Karpas-422 (cell line): ENCODE data around the gene NLGN1. TPM values are rescaled to one million over a fixed set of nuclear protein-coding genes. Genes with fewer than 3 reads are reported as not detected.

Experiments
- DNase-seq: peaks from one replicate; pipeline ENCODE4 v3.0.0-alpha.2; 2015
- H2AFZ ChIP-seq: fragments of 200-600 bp; sonication (generic); 2 replicates; pipeline ENCODE4 v1.6.1; 2014; ENCODE audit warnings: antibody characterized with exemption, low read length, mixed read lengths
- H3K27ac ChIP-seq: fragments of 200-600 bp; sonication (generic); 2 replicates; pipeline ENCODE4 v1.5.1; 2014; ENCODE audit warnings: mild to moderate bottlenecking, low read length, moderate library complexity
- H3K27me3 ChIP-seq: fragments of 200-600 bp; sonication (generic); 2 replicates; pipeline ENCODE4 v1.6.1; 2014; ENCODE audit warnings: low read length, mixed read lengths
- H3K36me3 ChIP-seq: fragments of 200-600 bp; sonication (generic); 2 replicates; pipeline ENCODE4 v1.6.1; 2014; ENCODE audit warnings: low read length, mixed read lengths; ENCODE audit not compliant: insufficient read depth
- H3K4me1 ChIP-seq: fragments of 200-600 bp; sonication (generic); 2 replicates; pipeline ENCODE4 v1.6.1; 2014; ENCODE audit warnings: mild to moderate bottlenecking, low read length, mixed read lengths
- H3K4me2 ChIP-seq: fragments of 200-600 bp; sonication (generic); 2 replicates; pipeline ENCODE4 v1.6.1; 2014; ENCODE audit warnings: low read length, low read depth, mild to moderate bottlenecking; ENCODE audit not compliant: poor library complexity, severe bottlenecking
- H3K4me3 ChIP-seq: fragments of 200-600 bp; sonication (generic); 2 replicates; pipeline ENCODE4 v1.5.1; 2014; ENCODE audit warnings: mild to moderate bottlenecking, antibody characterized with exemption, low read length, mixed read lengths
- H3K79me2 ChIP-seq: fragments of 200-600 bp; sonication (generic); 2 replicates; pipeline ENCODE4 v1.6.1; 2014; ENCODE audit warnings: mild to moderate bottlenecking, low read length, mixed read lengths
- H3K9ac ChIP-seq: fragments of 200-600 bp; sonication (generic); 2 replicates; pipeline ENCODE4 v1.6.0; 2014; ENCODE audit warnings: low read length
- H3K9me2 ChIP-seq: fragments of 200-600 bp; sonication (generic), shearing (Covaris generic); replicated peaks from 2 replicates; pipeline ENCODE4 v1.6.0; 2014; ENCODE audit warnings: mild to moderate bottlenecking, low read length, moderate library complexity; ENCODE audit not compliant: insufficient read depth
- H3K9me3 ChIP-seq: fragments of 300-700, 200-600 bp; sonication (generic); 2 replicates; pipeline ENCODE4 v1.6.1; 2014; ENCODE audit warnings: low read length, mixed read lengths
- H4K20me1 ChIP-seq: fragments of 200-600 bp; sonication (generic); 2 replicates; pipeline ENCODE4 v1.6.1; 2014; ENCODE audit warnings: mild to moderate bottlenecking, antibody characterized with exemption, low read length, low read depth; ENCODE audit not compliant: insufficient read depth
- total RNA-seq: library from RNA; depleted of rRNA; stranded (reverse); fragments of >200 nt; shearing (Covaris generic); gene quantifications from 2 replicates; pipeline ENCODE4 v1.2.3, GENCODE V29; 2014; ENCODE audit warnings: low replicate concordance

NLGN1 gene
- total RNA-seq, 1 experiment from 2014 or later: not detected

DNA sequence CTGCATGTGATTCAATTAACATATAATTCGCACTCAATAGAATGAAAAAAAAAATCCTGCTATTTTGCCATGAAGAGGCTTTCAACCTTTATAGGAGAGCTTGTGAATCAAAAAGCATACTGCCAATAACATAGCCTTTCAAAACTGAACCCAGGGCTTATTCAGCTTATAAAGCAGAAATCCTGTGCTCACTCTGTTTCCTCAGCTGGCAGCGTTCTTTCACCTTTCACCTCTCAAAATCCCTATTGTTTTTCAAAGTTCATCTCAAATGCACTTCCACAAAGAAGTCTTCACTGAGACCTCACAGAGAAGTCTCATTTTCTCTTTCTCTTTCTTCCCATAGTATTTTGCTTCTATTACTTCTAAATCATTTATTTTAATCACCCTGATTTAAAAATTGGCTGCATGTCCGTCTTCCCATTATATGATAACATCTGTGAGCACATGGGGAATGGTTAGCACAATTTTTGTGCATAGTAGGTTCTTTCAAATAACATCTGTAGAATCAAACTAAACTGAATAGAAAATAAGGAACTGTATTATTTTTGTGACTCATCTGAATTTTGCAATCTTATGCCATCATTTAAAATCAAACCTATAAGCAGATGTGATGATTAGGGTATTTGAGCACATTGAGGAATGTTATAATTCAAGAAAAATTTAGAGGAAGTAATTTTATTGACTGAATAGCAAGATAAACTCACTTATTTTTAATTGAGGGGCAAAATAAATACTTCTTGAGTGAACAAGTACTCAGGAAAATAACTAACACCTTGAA lies 373.4 kb downstream of the NLGN1 start:
- Histone ChIP-seq H3K27me3 (no peaks in the 10 kb centered on the region), H4K20me1 (no peaks in the 10 kb centered on the region), H3K9me2 (no peaks in the 10 kb centered on the region; the same call in 1 of the 2 replicates), H2AFZ (no peak overlapping the region), H3K79me2 (no peaks in the 10 kb centered on the region), H3K9ac (no peak overlapping the region), H3K36me3 (no peaks in the 10 kb centered on the region), H3K9me3 (peaks cover 21% of the 10 kb centered on the region), H3K4me2 (no peak overlapping the region), H3K4me1 (no peaks in the 10 kb centered on the region), H3K4me3 (no peak overlapping the region), H3K27ac (no peak overlapping the region)
- DNase-seq: no peak

DNA sequence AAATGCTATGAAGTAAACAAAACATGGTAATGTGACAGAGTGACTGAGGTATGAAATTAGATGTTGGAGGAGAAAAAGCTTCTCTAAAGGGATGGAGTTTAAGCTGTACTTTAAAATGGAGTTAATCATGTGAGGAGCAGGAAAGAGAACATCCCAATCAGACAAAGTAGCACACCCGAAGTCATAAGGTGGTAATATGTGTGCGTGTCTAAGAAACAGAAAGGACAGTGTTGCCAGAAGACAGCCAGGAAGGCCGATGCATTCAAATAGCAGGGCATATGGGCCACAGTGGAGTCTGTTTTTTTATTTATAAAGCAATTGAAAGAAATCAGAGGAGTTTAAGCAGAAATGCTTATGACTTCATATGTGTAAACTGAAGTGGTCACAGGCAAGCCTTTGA lies 376.3 kb downstream of the NLGN1 start:
- no peak overlapping the region for H3K9ac ChIP-seq
- H3K4me2 ChIP-seq: no peak overlapping the region
- H3K9me2 ChIP-seq: no peaks in the 10 kb centered on the region; the same call in 1 of the 2 replicates
- no peaks in the 10 kb centered on the region for H4K20me1 ChIP-seq
- H3K9me3 ChIP-seq: peaks cover 21% of the 10 kb centered on the region
- no peaks in the 10 kb centered on the region for H3K79me2 ChIP-seq
- H3K27me3 ChIP-seq: no peaks in the 10 kb centered on the region
- no peaks in the 10 kb centered on the region for H3K4me1 ChIP-seq
- no peaks in the 10 kb centered on the region for H3K36me3 ChIP-seq
- no peak for DNase-seq
- H2AFZ ChIP-seq: no peak overlapping the region
- no peak overlapping the region for H3K27ac ChIP-seq
- H3K4me3 ChIP-seq: no peak overlapping the region

DNA sequence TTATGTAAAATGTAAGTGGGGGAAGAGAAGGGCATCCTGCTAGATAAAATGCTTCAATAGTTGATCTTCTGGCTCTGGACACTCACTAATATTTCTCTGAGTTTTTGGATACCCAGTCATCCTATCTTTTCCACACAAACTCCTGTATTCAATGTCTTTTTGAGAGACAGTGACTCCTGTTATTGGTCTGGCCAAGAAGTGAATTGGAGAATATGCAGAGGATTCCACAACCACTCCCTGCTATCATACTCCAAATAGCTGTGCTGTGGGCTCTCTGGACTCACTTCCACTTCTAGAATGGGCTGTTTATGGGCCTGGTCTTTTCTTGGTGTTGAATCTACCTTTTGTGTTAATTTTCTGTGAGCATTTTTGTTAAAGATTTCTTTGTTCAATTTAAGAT lies 376.8 kb downstream of the NLGN1 start:
- H3K9me3 ChIP-seq: peaks cover 21% of the 10 kb centered on the region
- H3K36me3 ChIP-seq: no peaks in the 10 kb centered on the region
- no peaks in the 10 kb centered on the region for H3K27me3 ChIP-seq

DNA sequence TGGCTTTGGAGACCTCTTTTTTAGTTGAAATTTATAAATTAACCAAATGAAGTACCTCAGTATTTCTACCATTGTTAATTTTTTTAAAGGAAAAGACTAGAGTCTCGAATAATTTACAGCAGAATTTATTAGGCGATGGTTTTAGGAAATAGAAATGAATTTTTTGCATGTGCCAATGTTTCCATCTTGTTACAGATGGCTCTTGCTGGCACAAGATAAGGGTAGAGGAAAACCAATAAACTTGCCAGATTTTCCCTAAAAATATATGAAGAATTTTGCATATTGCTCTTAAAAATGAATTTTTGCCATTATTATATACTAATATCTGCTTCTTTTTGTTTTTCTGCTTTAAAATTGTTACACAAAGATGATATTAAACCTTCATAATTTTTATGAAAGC lies 380.7 kb downstream of the NLGN1 start:
- DNase-seq: no peak
- Histone ChIP-seq H3K79me2 (no peaks in the 10 kb centered on the region), H3K9ac (no peak overlapping the region), H3K36me3 (no peaks in the 10 kb centered on the region), H4K20me1 (no peaks in the 10 kb centered on the region), H3K27ac (no peak overlapping the region), H3K27me3 (no peaks in the 10 kb centered on the region), H3K9me3 (peaks cover 22% of the 10 kb centered on the region; the same call in 1 of the 2 replicates), H3K4me1 (no peaks in the 10 kb centered on the region), H3K4me2 (no peak overlapping the region), H3K9me2 (no peaks in the 10 kb centered on the region; the same call in 1 of the 2 replicates), H3K4me3 (no peak overlapping the region), H2AFZ (no peak overlapping the region)

More for the DNA sequence above, 376.8 kb downstream of the NLGN1 start:
- Histone ChIP-seq H3K27ac (no peak overlapping the region), H2AFZ (no peak overlapping the region), H3K4me2 (no peak overlapping the region), H4K20me1 (no peaks in the 10 kb centered on the region), H3K79me2 (no peaks in the 10 kb centered on the region), H3K9ac (no peak overlapping the region), H3K4me3 (no peak overlapping the region), H3K4me1 (no peaks in the 10 kb centered on the region), H3K9me2 (no peaks in the 10 kb centered on the region; the same call in 1 of the 2 replicates)
- DNase-seq: no peak

DNA sequence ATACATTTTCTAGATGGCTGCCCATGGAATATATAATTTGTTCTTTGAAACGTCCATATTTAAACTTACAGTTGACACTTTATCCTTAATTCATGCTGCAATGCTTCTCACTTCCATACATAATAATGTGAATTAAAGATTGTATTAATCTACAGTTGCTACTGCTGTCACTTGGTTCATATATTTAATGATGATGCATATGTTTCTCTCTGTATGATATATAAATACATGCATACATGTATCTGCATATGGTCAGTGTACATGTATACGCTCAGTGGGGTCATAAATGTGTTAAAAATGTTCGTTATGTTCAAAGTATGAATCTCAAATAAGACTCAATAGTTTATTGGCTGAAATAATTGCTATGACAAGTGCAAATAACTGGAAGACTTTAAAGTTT lies 382.5 kb downstream of the NLGN1 start:
- H3K4me3 ChIP-seq: no peak overlapping the region
- no peaks in the 10 kb centered on the region for H3K27me3 ChIP-seq
- H3K79me2 ChIP-seq: no peaks in the 10 kb centered on the region
- DNase-seq: no peak
- H3K4me1 ChIP-seq: no peaks in the 10 kb centered on the region
- no peak overlapping the region for H3K27ac ChIP-seq
- no peaks in the 10 kb centered on the region for H3K36me3 ChIP-seq
- no peaks in the 10 kb centered on the region for H3K9me2 ChIP-seq
- peaks cover 29% of the 10 kb centered on the region for H3K9me3 ChIP-seq
- no peaks in the 10 kb centered on the region for H4K20me1 ChIP-seq
- no peak overlapping the region for H3K9ac ChIP-seq
- no peak overlapping the region for H3K4me2 ChIP-seq
- no peak overlapping the region for H2AFZ ChIP-seq

DNA sequence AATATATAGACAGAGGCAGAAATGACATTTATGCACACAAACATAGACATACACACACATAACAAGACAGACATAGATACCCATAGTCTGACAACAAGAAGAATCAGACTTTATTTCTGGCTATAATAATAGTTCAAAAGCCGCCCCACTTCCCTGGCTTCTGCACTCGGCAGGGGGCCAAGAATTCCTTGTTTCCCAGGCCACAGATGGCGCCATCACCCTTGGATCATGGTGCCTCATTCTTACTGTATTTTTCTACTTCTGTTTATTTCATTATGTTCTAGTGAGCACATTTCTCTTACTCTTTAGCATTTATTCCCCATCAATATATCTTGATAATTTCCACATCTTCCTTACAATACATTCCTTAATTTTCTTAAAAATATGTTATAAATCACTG lies 387.5 kb downstream of the NLGN1 start:
- Histone ChIP-seq H3K27me3 (no peaks in the 10 kb centered on the region), H3K9ac (no peak overlapping the region), H3K9me2 (no peaks in the 10 kb centered on the region), H3K27ac (no peak overlapping the region), H3K4me3 (no peak overlapping the region), H3K79me2 (no peaks in the 10 kb centered on the region), H3K9me3 (peaks cover 15% of the 10 kb centered on the region), H2AFZ (no peak overlapping the region), H3K36me3 (no peaks in the 10 kb centered on the region), H3K4me1 (no peaks in the 10 kb centered on the region), H3K4me2 (no peak overlapping the region), H4K20me1 (no peaks in the 10 kb centered on the region)
- DNase-seq: no peak

DNA sequence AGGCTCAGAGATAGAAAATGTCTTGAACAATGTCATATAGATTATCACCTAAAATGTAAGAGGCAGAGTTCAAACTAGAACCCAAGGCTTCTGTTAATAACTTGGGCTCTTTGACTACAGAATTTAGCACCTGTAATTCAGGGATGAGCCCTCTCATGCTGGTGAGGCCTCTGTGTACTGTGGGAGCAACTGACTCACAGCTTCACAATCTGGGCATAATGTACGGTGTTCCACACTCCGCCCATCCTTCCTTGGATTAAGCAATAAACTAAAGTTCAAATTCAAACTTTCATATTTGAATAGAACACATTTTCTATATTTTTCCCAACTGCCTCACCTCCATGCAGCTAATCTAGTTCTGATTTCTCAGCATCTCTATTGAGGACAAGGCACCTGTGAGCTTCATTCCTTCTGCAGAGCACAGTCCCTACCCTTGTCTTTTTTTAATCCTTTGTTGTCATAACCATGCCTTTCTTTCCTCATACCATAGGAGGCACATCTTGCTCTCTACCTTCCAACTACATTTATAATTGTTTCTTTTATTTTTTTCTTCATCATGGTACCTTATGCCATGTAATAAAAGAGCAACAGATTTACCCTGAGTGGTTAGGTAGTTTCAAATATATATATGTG lies 392.1 kb downstream of the NLGN1 start:
- no peak overlapping the region for H3K27ac ChIP-seq
- peaks cover 25% of the 10 kb centered on the region for H3K9me3 ChIP-seq
- H3K9me2 ChIP-seq: no peaks in the 10 kb centered on the region
- H3K4me3 ChIP-seq: no peak overlapping the region
- no peaks in the 10 kb centered on the region for H3K36me3 ChIP-seq
- no peaks in the 10 kb centered on the region for H3K79me2 ChIP-seq
- no peaks in the 10 kb centered on the region for H4K20me1 ChIP-seq
- H3K27me3 ChIP-seq: no peaks in the 10 kb centered on the region
- DNase-seq: no peak
- no peaks in the 10 kb centered on the region for H3K4me1 ChIP-seq
- H2AFZ ChIP-seq: no peak overlapping the region
- H3K9ac ChIP-seq: no peak overlapping the region
- no peak overlapping the region for H3K4me2 ChIP-seq

DNA sequence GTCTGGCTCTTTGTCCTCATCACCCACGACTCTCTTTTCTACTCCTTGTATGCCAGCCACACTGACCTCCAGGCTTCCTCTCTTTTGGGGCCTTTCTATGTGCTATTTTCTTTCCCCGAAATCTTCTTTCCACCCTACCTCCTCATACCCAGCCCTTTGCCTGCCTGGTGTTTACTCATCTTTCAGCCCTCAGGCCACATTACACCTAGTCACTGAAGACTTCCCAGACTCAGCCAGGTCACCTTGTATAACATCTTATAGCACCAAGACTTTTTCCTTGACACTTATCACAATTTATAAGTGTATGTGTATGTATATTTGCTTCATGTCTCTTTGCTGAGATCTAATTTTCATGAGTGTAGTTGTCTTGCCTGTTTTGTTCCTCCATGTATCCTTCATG lies 396.4 kb downstream of the NLGN1 start:
- no peak overlapping the region for H2AFZ ChIP-seq
- H4K20me1 ChIP-seq: no peaks in the 10 kb centered on the region
- H3K27me3 ChIP-seq: no peaks in the 10 kb centered on the region
- no peaks in the 10 kb centered on the region for H3K36me3 ChIP-seq
- no peaks in the 10 kb centered on the region for H3K9me2 ChIP-seq
- DNase-seq: no peak
- no peaks in the 10 kb centered on the region for H3K4me1 ChIP-seq
- H3K4me3 ChIP-seq: no peak overlapping the region
- H3K27ac ChIP-seq: no peak overlapping the region
- H3K9ac ChIP-seq: no peak overlapping the region
- H3K9me3 ChIP-seq: peaks cover 21% of the 10 kb centered on the region
- no peak overlapping the region for H3K4me2 ChIP-seq
- no peaks in the 10 kb centered on the region for H3K79me2 ChIP-seq
